GM21737 (cell line): ENCODE results near the gene GULP1.
"Not testable (repeated sequence)": the region's sequence is repeated elsewhere in the genome, so short reads cannot be mapped to it uniquely, and the experiment has no call there.

ENCODE experiments used
- ATAC-seq: cut with Tn5 transposase; IDR thresholded peaks from one replicate; pipeline ENCODE4 v1.9.1; 2021; ENCODE audit warnings: mild to moderate bottlenecking, moderate library complexity; ENCODE audit not compliant: unreplicated experiment

GULP1 gene

GRCh38 chr2:188522517-188522916, 230.8 kb downstream of the GULP1 start:
- ATAC-seq: no peak

GRCh38 chr2:188523919-188524318, 232.2 kb downstream of the GULP1 start:
- ATAC-seq: no peak

- ATAC-seq: no peak
Measured at GRCh38 chr2:188524519-188525113, 232.9 kb downstream of the GULP1 start.

GRCh38 chr2:188526701-188527100, 235.0 kb downstream of the GULP1 start:
- no peak for ATAC-seq

- ATAC-seq: no peak
Measured at GRCh38 chr2:188527141-188527540, 235.5 kb downstream of the GULP1 start.

- ATAC-seq: no peak
Measured at GRCh38 chr2:188527581-188527993, 235.9 kb downstream of the GULP1 start.

- no peak for ATAC-seq
Measured at GRCh38 chr2:188529710-188530109, 238.0 kb downstream of the GULP1 start.

GRCh38 chr2:188534875-188535274, 243.2 kb downstream of the GULP1 start:
- ATAC-seq: no peak

- no peak for ATAC-seq
Measured at GRCh38 chr2:188551671-188552070, 260.0 kb downstream of the GULP1 start.

- ATAC-seq: no peak
Measured at GRCh38 chr2:188557081-188557480, 265.4 kb downstream of the GULP1 start.

- ATAC-seq: not testable (repeated sequence)
Measured at GRCh38 chr2:188559455-188559854, 267.8 kb downstream of the GULP1 start.

GRCh38 chr2:188561473-188561979, 269.9 kb downstream of the GULP1 start:
- ATAC-seq: no peak

GRCh38 chr2:188569431-188570165, 277.9 kb downstream of the GULP1 start:
- no peak for ATAC-seq

- no peak for ATAC-seq
Measured at GRCh38 chr2:188570370-188570769, 278.7 kb downstream of the GULP1 start.

GRCh38 chr2:188571543-188572303, 280.0 kb downstream of the GULP1 start:
- ATAC-seq: no peak

GRCh38 chr2:188572592-188572991, 280.9 kb downstream of the GULP1 start:
- no peak for ATAC-seq

- no peak for ATAC-seq
Measured at GRCh38 chr2:188573453-188573852, 281.8 kb downstream of the GULP1 start.

GRCh38 chr2:188576006-188576405, 284.3 kb downstream of the GULP1 start:
- ATAC-seq: no peak

- ATAC-seq: no peak
Measured at GRCh38 chr2:188576651-188577050, 285.0 kb downstream of the GULP1 start.

GRCh38 chr2:188577231-188577630, 285.6 kb downstream of the GULP1 start:
- no peak for ATAC-seq

GRCh38 chr2:188580738-188581137, 289.1 kb downstream of the GULP1 start:
- ATAC-seq: no peak

- ATAC-seq: no peak
Measured at GRCh38 chr2:188582211-188582610, 290.5 kb downstream of the GULP1 start.
